Measurements from ENCODE around the gene HRG.
"Not testable (repeated sequence)": the region's sequence is repeated elsewhere in the genome, so short reads cannot be mapped to it uniquely, and the experiment has no call there.

Gene HRG

GRCh38 chr3:186670155-186670554 lies 4.3 kb downstream of the HRG start:
- peaks cover 4% of the 10 kb centered on the region for H3K27me3 ChIP-seq (ENCODE audit: insufficient read depth, low read length)
- H3K4me1 ChIP-seq (ENCODE audit: insufficient read depth, low read length) = no peaks in the 10 kb centered on the region
- no peak overlapping the region for H3K4me3 ChIP-seq (ENCODE audit: low read length)
- no peaks in the 10 kb centered on the region for H3K9me3 ChIP-seq (ENCODE audit: low read length)
- H3K36me3 ChIP-seq (ENCODE audit: insufficient read depth, low read length) = no peaks in the 10 kb centered on the region
- no peak overlapping the region for H2AFZ ChIP-seq (ENCODE audit: low read depth, low read length)

DNA sequence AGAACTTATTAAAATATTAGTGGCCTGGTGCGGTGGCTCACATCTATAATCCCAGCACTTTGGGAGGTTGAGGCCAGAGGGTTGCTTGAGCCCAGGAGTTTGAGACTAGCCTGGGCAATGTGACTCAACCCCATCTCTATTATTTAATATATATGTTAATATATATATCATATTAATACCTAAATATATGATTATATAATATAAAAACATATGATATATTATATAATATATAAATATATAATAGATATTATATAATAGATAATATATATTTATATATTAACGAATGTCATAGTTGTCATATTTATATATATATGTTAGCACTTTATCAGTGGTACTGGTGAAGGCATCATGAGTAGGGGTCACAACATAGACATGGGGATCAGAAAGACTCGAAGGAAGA lies 5.2 kb downstream of the HRG start:
- H3K9me3 ChIP-seq (ENCODE audit: low read length) = no peaks in the 10 kb centered on the region
- no peaks in the 10 kb centered on the region for H3K4me1 ChIP-seq (ENCODE audit: insufficient read depth, low read length)
- H3K27me3 ChIP-seq (ENCODE audit: insufficient read depth, low read length) = peaks cover 4% of the 10 kb centered on the region
- H2AFZ ChIP-seq (ENCODE audit: low read depth, low read length) = no peak overlapping the region
- no peak overlapping the region for H3K4me3 ChIP-seq (ENCODE audit: low read length)
- no peaks in the 10 kb centered on the region for H3K36me3 ChIP-seq (ENCODE audit: insufficient read depth, low read length)

- Histone ChIP-seq H3K4me1 (ENCODE audit: insufficient read depth, low read length) (no peaks in the 10 kb centered on the region), H2AFZ (ENCODE audit: low read depth, low read length) (no peak overlapping the region), H3K4me3 (ENCODE audit: low read length) (no peak overlapping the region), H3K9me3 (ENCODE audit: low read length) (no peaks in the 10 kb centered on the region), H3K36me3 (ENCODE audit: insufficient read depth, low read length) (no peaks in the 10 kb centered on the region), H3K27me3 (ENCODE audit: insufficient read depth, low read length) (peaks cover 4% of the 10 kb centered on the region)
These were observed 12.8 kb downstream of the HRG start for GRCh38 chr3:186678604-186679003.

DNA sequence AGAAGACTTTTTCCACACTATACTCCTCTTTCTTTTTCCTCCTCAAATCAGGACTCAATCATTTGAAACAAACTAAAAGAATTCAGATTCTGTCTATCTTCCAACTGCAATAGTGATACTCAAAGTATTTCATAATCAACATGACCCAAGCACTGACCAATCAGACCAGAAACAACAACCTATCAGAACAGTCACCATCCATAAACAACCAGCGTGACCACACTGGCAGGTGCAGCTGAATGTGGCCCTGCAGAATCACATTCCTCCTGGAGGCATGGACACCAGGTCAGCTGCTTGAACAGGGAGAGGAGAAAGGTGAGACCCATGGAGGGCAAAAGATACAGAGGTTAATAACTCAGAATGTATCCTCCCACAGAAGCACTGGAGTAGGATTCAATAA lies 13.3 kb downstream of the HRG start:
- no peaks in the 10 kb centered on the region for H3K36me3 ChIP-seq (ENCODE audit: insufficient read depth, low read length)
- H3K9me3 ChIP-seq (ENCODE audit: low read length) = no peaks in the 10 kb centered on the region
- peaks cover 4% of the 10 kb centered on the region for H3K27me3 ChIP-seq (ENCODE audit: insufficient read depth, low read length)

GRCh38 chr3:186680869-186681268 lies 15.1 kb downstream of the HRG start:
- Histone ChIP-seq H2AFZ (ENCODE audit: low read depth, low read length) (no peak overlapping the region), H3K4me3 (ENCODE audit: low read length) (no peak overlapping the region), H3K9me3 (ENCODE audit: low read length) (no peaks in the 10 kb centered on the region), H3K36me3 (ENCODE audit: insufficient read depth, low read length) (no peaks in the 10 kb centered on the region), H3K4me1 (ENCODE audit: insufficient read depth, low read length) (no peaks in the 10 kb centered on the region), H3K27me3 (ENCODE audit: insufficient read depth, low read length) (no peaks in the 10 kb centered on the region)

More for the DNA sequence above, 13.3 kb downstream of the HRG start:
- Histone ChIP-seq H3K4me3 (ENCODE audit: low read length) (no peak overlapping the region), H2AFZ (ENCODE audit: low read depth, low read length) (no peak overlapping the region), H3K4me1 (ENCODE audit: insufficient read depth, low read length) (no peaks in the 10 kb centered on the region)

- no peak overlapping the region for H2AFZ ChIP-seq (ENCODE audit: low read depth, low read length)
- no peaks in the 10 kb centered on the region for H3K4me1 ChIP-seq (ENCODE audit: insufficient read depth, low read length)
- H3K36me3 ChIP-seq (ENCODE audit: insufficient read depth, low read length) = no peaks in the 10 kb centered on the region
- H3K9me3 ChIP-seq (ENCODE audit: low read length) = no peaks in the 10 kb centered on the region
- H3K4me3 ChIP-seq (ENCODE audit: low read length) = no peak overlapping the region
- no peaks in the 10 kb centered on the region for H3K27me3 ChIP-seq (ENCODE audit: insufficient read depth, low read length)
These were observed 17.0 kb downstream of the HRG start for GRCh38 chr3:186682812-186683211.

GRCh38 chr3:186683979-186684378 lies 18.2 kb downstream of the HRG start:
- H3K36me3 ChIP-seq (ENCODE audit: insufficient read depth, low read length) = no peaks in the 10 kb centered on the region
- H3K27me3 ChIP-seq (ENCODE audit: insufficient read depth, low read length) = no peaks in the 10 kb centered on the region
- no peak overlapping the region for H3K4me3 ChIP-seq (ENCODE audit: low read length)
- H2AFZ ChIP-seq (ENCODE audit: low read depth, low read length) = no peak overlapping the region
- H3K4me1 ChIP-seq (ENCODE audit: insufficient read depth, low read length) = no peaks in the 10 kb centered on the region
- no peaks in the 10 kb centered on the region for H3K9me3 ChIP-seq (ENCODE audit: low read length)

GRCh38 chr3:186686475-186686874 lies 20.7 kb downstream of the HRG start:
- H3K36me3 ChIP-seq (ENCODE audit: insufficient read depth, low read length); H3K4me3 ChIP-seq (ENCODE audit: low read length); H3K4me1 ChIP-seq (ENCODE audit: insufficient read depth, low read length); H3K9me3 ChIP-seq (ENCODE audit: low read length); H3K27me3 ChIP-seq (ENCODE audit: insufficient read depth, low read length); H2AFZ ChIP-seq (ENCODE audit: low read depth, low read length): not testable (repeated sequence)

GRCh38 chr3:186687120-186687651 lies 21.4 kb downstream of the HRG start:
- no peaks in the 10 kb centered on the region for H3K36me3 ChIP-seq (ENCODE audit: insufficient read depth, low read length)
- no peaks in the 10 kb centered on the region for H3K27me3 ChIP-seq (ENCODE audit: insufficient read depth, low read length)
- H3K4me1 ChIP-seq (ENCODE audit: insufficient read depth, low read length) = no peaks in the 10 kb centered on the region

GRCh38 chr3:186690304-186690703 lies 24.5 kb downstream of the HRG start:
- not testable (repeated sequence) for H3K9me3 ChIP-seq (ENCODE audit: low read length); H3K4me1 ChIP-seq (ENCODE audit: insufficient read depth, low read length); H3K4me3 ChIP-seq (ENCODE audit: low read length); H3K36me3 ChIP-seq (ENCODE audit: insufficient read depth, low read length); H3K27me3 ChIP-seq (ENCODE audit: insufficient read depth, low read length); H2AFZ ChIP-seq (ENCODE audit: low read depth, low read length)

More at GRCh38 chr3:186687120-186687651, 21.4 kb downstream of the HRG start:
- H3K4me3 ChIP-seq (ENCODE audit: low read length) = no peak overlapping the region
- H3K9me3 ChIP-seq (ENCODE audit: low read length) = no peaks in the 10 kb centered on the region
- H2AFZ ChIP-seq (ENCODE audit: low read depth, low read length) = no peak overlapping the region

DNA sequence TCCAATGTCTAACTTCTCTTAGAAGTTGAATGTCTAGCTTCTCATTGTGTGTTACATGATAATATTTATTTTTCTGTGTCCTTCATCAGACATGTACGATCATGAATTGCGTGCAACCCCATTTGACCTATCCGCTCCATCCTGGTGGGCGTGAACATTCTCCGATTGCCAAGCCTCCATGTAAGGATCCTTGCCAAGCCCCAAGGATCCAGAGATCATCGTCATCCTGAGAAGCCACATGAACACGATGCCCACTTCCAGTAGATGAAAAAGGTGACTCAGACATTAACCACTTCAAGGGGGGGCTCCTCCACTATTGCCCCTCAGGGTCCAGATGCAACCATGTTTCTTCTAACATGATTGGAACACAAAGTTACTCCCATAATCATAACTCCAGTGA lies 25.9 kb downstream of the HRG start:
- Histone ChIP-seq H3K4me1 (ENCODE audit: insufficient read depth, low read length) (no peaks in the 10 kb centered on the region), H3K4me3 (ENCODE audit: low read length) (no peak overlapping the region), H3K9me3 (ENCODE audit: low read length) (no peaks in the 10 kb centered on the region), H3K27me3 (ENCODE audit: insufficient read depth, low read length) (no peaks in the 10 kb centered on the region), H3K36me3 (ENCODE audit: insufficient read depth, low read length) (no peaks in the 10 kb centered on the region), H2AFZ (ENCODE audit: low read depth, low read length) (no peak overlapping the region)

DNA sequence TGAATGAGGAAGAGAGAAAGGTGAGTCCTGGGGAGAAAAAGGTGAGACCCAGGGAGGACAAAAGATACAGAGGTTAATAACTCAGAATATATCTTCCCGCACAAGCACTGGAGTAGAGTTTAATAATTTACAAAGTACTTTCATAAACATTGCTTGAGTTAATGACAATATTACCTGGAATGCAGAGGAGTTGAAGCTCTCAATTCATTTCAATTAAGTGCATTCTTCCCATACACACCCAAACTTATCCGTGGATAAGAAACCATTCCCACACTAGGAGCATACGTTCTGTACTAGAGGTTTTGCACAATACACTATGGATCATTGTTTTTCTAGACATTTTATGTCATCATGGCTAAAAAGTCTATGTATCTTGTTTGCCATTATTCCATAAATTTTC lies 28.0 kb downstream of the HRG start:
- H3K4me1 ChIP-seq (ENCODE audit: insufficient read depth, low read length) = no peaks in the 10 kb centered on the region
- H2AFZ ChIP-seq (ENCODE audit: low read depth, low read length) = no peak overlapping the region
- no peak overlapping the region for H3K4me3 ChIP-seq (ENCODE audit: low read length)
- no peaks in the 10 kb centered on the region for H3K36me3 ChIP-seq (ENCODE audit: insufficient read depth, low read length)
- no peaks in the 10 kb centered on the region for H3K27me3 ChIP-seq (ENCODE audit: insufficient read depth, low read length)
- no peaks in the 10 kb centered on the region for H3K9me3 ChIP-seq (ENCODE audit: low read length)

DNA sequence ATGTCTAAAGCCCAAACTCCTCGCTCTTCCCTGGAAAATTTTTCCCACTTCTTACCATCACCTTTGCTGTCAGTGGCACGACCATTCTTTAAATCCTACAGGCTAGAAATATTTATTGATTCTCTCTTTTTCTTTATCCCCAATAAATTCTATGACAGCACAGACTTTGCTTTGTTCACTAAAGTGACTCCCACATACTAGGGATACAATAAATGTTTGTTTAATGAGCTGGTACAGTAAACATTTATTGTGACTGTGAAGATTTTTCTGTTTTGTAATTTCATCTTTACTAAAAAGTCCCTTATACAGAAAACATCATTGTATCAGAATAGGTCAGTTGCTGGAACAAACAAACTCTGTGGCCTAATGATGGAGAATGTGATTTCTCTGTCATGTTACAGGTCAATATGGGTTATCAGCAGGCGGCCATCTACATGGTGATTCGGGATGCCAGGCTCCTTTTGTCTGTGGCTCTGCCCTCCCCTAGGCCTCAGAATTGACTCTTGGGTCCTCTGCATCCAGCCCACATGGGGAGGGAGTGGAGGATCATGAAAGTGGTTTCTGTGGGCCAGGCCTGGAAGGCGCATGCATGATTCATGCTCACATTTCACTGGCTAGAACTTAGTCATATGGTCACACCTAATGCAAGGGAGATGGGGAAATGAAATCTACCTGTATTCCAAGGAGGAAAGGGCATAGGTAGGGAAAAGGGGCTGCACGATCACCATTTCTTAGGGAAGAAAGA lies 28.6 kb downstream of the HRG start:
- Histone ChIP-seq H2AFZ (ENCODE audit: low read depth, low read length) (no peak overlapping the region), H3K4me1 (ENCODE audit: insufficient read depth, low read length) (no peaks in the 10 kb centered on the region), H3K36me3 (ENCODE audit: insufficient read depth, low read length) (no peaks in the 10 kb centered on the region), H3K27me3 (ENCODE audit: insufficient read depth, low read length) (no peaks in the 10 kb centered on the region), H3K9me3 (ENCODE audit: low read length) (no peaks in the 10 kb centered on the region), H3K4me3 (ENCODE audit: low read length) (no peak overlapping the region)

DNA sequence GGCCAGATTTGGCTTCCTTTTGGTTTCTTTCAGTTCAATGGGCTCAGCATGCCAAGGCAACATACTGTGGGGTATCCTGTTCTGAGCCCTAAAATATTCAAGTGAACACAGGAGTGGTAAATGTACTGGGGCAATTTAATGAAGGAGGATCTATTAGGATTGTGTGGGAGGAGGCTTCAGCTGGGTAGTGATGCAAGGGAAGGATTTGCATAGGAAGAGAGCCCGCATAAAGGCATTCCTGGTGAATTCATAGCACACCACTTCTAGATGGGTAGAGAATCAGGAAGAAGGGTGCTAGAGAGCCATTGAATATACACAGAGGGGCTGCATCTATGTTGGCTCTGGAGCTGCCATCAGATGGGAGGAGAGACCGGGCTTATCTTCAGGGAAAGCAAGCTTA lies 30.7 kb downstream of the HRG start:
- H3K4me1 ChIP-seq (ENCODE audit: insufficient read depth, low read length) = no peaks in the 10 kb centered on the region
- no peak overlapping the region for H3K4me3 ChIP-seq (ENCODE audit: low read length)
- H2AFZ ChIP-seq (ENCODE audit: low read depth, low read length) = no peak overlapping the region
- H3K36me3 ChIP-seq (ENCODE audit: insufficient read depth, low read length) = no peaks in the 10 kb centered on the region
- H3K9me3 ChIP-seq (ENCODE audit: low read length) = no peaks in the 10 kb centered on the region
- peaks cover 2% of the 10 kb centered on the region for H3K27me3 ChIP-seq (ENCODE audit: insufficient read depth, low read length)
